HL-60 (cell line): ENCODE measurements around the gene CACNA2D1.

Experiments
- DNase-seq, 2 experiments: peaks; one replicate each; pipeline ENCODE4 v3.0.0-alpha.2; 2010 to 2020; ENCODE audit warnings: low read depth in 1 of 2, low spot score in 1 of 2
- H3K27ac ChIP-seq: fragments of 250-450 bp; sonication (Bioruptor Pico); replicated peaks from 2 replicates; pipeline ENCODE4 v1.5.1; 2020; ENCODE audit warnings: mild to moderate bottlenecking, moderate library complexity
- H3K27me3 ChIP-seq: fragments of 250-450 bp; sonication (Bioruptor Pico); 2 replicates; pipeline ENCODE4 v1.5.1; 2021; ENCODE audit warnings: mild to moderate bottlenecking, moderate library complexity; ENCODE audit not compliant: insufficient read depth, poor library complexity, severe bottlenecking
- H3K4me3 ChIP-seq: replicated peaks from 2 replicates; pipeline ENCODE4 v1.5.1; 2011; ENCODE audit warnings: mild to moderate bottlenecking, control low read depth, low read length; ENCODE audit not compliant: insufficient read depth
- CTCF ChIP-seq: IDR thresholded peaks from one replicate; pipeline ENCODE4 v1.5.1; 2011; ENCODE audit warnings: low read length, control low read depth, inconsistent platforms; ENCODE audit not compliant: insufficient read depth
- GABPA ChIP-seq: IDR thresholded peaks from 2 replicates; pipeline ENCODE4 v1.6.1; 2012; ENCODE audit warnings: low read depth
- POLR2AphosphoS5 ChIP-seq: IDR thresholded peaks from 2 replicates; pipeline ENCODE4 v1.6.1; 2012; ENCODE audit warnings: low read depth
- REST ChIP-seq: IDR thresholded peaks from 2 replicates; pipeline ENCODE4 v1.6.1; 2012; ENCODE audit warnings: low read depth; ENCODE audit not compliant: insufficient replicate concordance
- SPI1 ChIP-seq: IDR thresholded peaks from 2 replicates; pipeline ENCODE4 v1.6.1; 2012; ENCODE audit warnings: low read depth, mild to moderate bottlenecking, borderline replicate concordance

CACNA2D1 gene

GRCh38 chr7:82405301-82405700, 38.3 kb downstream of the CACNA2D1 start:
- H3K27me3 ChIP-seq: no peaks in the 10 kb centered on the region
- H3K27ac ChIP-seq: no peak overlapping the region
- no peak for DNase-seq
- no peak overlapping the region for H3K4me3 ChIP-seq
- TF ChIP-seq CTCF (no peak), POLR2AphosphoS5 (no peak), REST (no peak), SPI1 (no peak)

- no peak for TF ChIP-seq CTCF
- Histone ChIP-seq H3K27ac (no peak overlapping the region), H3K4me3 (no peak overlapping the region), H3K27me3 (no peaks in the 10 kb centered on the region)
- DNase-seq: no peak
These were observed 38.9 kb downstream of the CACNA2D1 start for GRCh38 chr7:82404652-82405051.

GRCh38 chr7:82404094-82404493, 39.5 kb downstream of the CACNA2D1 start:
- H3K27me3 ChIP-seq: no peaks in the 10 kb centered on the region
- no peak overlapping the region for H3K4me3 ChIP-seq
- TF ChIP-seq CTCF (no peak), SPI1 (no peak), POLR2AphosphoS5 (no peak), GABPA (no peak), REST (no peak)
- DNase-seq: no peak
- no peak overlapping the region for H3K27ac ChIP-seq

- TF ChIP-seq POLR2AphosphoS5: no peak
- no peak for TF ChIP-seq CTCF
- TF ChIP-seq REST: no peak
- TF ChIP-seq GABPA: no peak
- no peak for TF ChIP-seq SPI1
- no peak overlapping the region for H3K4me3 ChIP-seq
- H3K27ac ChIP-seq: no peak overlapping the region
- no peaks in the 10 kb centered on the region for H3K27me3 ChIP-seq
- DNase-seq: no peak
These were observed 45.6 kb downstream of the CACNA2D1 start for GRCh38 chr7:82397879-82398524.
